Stomach (tissue), 9 donors: ENCODE data around the gene SLC27A4. TPM values are rescaled to one million over a fixed set of nuclear protein-coding genes. Genes with fewer than 3 reads are reported as not detected.

ENCODE experiments used
- DNase-seq, 2 donors: peaks; one replicate each; pipeline versions ENCODE4 v3.0.0 to v3.0.0-alpha.2; 2013 to 2019
- H3K27ac ChIP-seq, 5 donors: fragments of 200-600 bp in 4 of 5; sonication (generic) in 4 of 5; one replicate each; pipeline ENCODE4 v1.5.1; 2013 to 2019; ENCODE audit warnings: mild to moderate bottlenecking in 1 of 5, moderate library complexity in 1 of 5
- H3K27me3 ChIP-seq, 3 donors: fragments of 200-600 bp; sonication (generic); one replicate each; pipeline ENCODE4 v1.5.1; 2017 to 2019; ENCODE audit warnings: mixed run types in 1 of 3
- H3K36me3 ChIP-seq, 4 donors: fragments of 200-600 bp; sonication (generic); 1 replicate in 3 of 4; 2 replicates in 1 of 4; pipeline ENCODE4 v1.5.1; 2016 to 2019
- H3K4me1 ChIP-seq, 4 donors: fragments of 200-600 bp; sonication (generic); one replicate each; pipeline ENCODE4 v1.5.1; 2016 to 2019
- H3K4me3 ChIP-seq, 4 donors: fragments of 200-600 bp; sonication (generic) in 3 of 4; one replicate each; pipeline ENCODE4 v1.5.1; 2016 to 2019; ENCODE audit warnings: mild to moderate bottlenecking in 1 of 4
- H3K9me3 ChIP-seq, 4 donors: fragments of 200-600 bp; sonication (generic); one replicate each; pipeline ENCODE4 v1.5.1; 2016 to 2019
- CTCF ChIP-seq, 7 experiments: fragments of 450-650 bp in 4 of 7; fragments of 200-600 bp in 3 of 7; sonication (generic) in 3 of 7; IDR thresholded peaks; one replicate each; pipeline ENCODE4 v1.5.1; 2016 to 2019; ENCODE audit warnings: antibody characterized with exemption in 7 of 7, control low read depth in 2 of 7, mild to moderate bottlenecking in 1 of 7
- EP300 ChIP-seq: sonication (generic); formaldehyde crosslinking; IDR thresholded peaks from one replicate; pipeline ENCODE4 v1.6.1; 2017; ENCODE audit warnings: antibody characterized with exemption
- POLR2A ChIP-seq, 4 donors: fragments of 450-650 bp; IDR thresholded peaks; one replicate each; pipeline ENCODE4 v1.6.1; 2016; ENCODE audit warnings: antibody characterized with exemption in 4 of 4, control low read depth in 2 of 4, mild to moderate bottlenecking in 1 of 4, moderate library complexity in 1 of 4
- POLR2AphosphoS5 ChIP-seq, 3 donors: sonication (generic); formaldehyde crosslinking; IDR thresholded peaks; one replicate each; pipeline ENCODE4 v1.6.1; 2016; ENCODE audit warnings: antibody characterized with exemption in 3 of 3
- WGBS, 5 donors: extraction: QIAGEN DNeasy Blood & Tissue Kit in 3 of 5; methylation state at CpG; one replicate each; pipeline versions ENCODE4 v1.1.5 to v1.1.7; 2013 to 2018; 5-methylcytosine and 5-hydroxymethylcytosine counted together
- intact Hi-C: fragments of 100-400 bp; cut with DNase I; formaldehyde crosslinking; loops from one replicate; pipeline ENCODE4 v1.15.1; 2023; ENCODE audit warnings: low total_unique reads
- polyA plus RNA-seq, 3 donors: library from polyadenylated mRNA; stranded (reverse); fragments of 200-250 nt; gene quantifications; one replicate each; pipeline ENCODE4 v1.2.3, GENCODE V29; 2013
- total RNA-seq, 5 donors: library from RNA; depleted of rRNA; stranded (reverse); fragments of >200 nt; gene quantifications; one replicate each; pipeline versions ENCODE4 v1.1.0 to v1.2.3, GENCODE V29; 2014 to 2016
- donor health status: healthy with polysubstance abuse.
- donor health status: Bipolar disorder and iron deficiency.
- donor health status: healthy.

SLC27A4 gene
- total and polyA plus RNA-seq, 8 donors = 6.0 to 200 (median 21.2) TPM

GRCh38 chr9:128393145-128393775 lies 52.9 kb downstream of the SLC27A4 start:
- no peak for DNase-seq
- WGBS, 5 donors = 61 to 69% (median 63%) methylated on average over 21 to 56 of the region's 56 CpGs
- no peak overlapping the region for H3K27ac ChIP-seq
- no peaks in the 10 kb centered on the region for H3K9me3 ChIP-seq
- peaks cover 21 to 54% (median 50%) of the 10 kb centered on the region in 4 donors for H3K36me3 ChIP-seq
- TF ChIP-seq POLR2AphosphoS5 (IDR thresholded peaks at IDR 0.05) (no peak), CTCF (IDR thresholded peaks at IDR 0.05) (no peak), EP300 (no peak), POLR2A (IDR thresholded peaks at IDR 0.05) (no peak)
- H3K27me3 ChIP-seq = peaks cover 0 to 52% (median 3%) of the 10 kb centered on the region in 3 donors
- peaks cover 0 to 14% (median 6%) of the 10 kb centered on the region in 4 donors for H3K4me1 ChIP-seq
- H3K4me3 ChIP-seq = no peak overlapping the region
- intact Hi-C loops = no loop called here

GRCh38 chr9:128393970-128394369 lies 53.6 kb downstream of the SLC27A4 start:
- Histone ChIP-seq H3K9me3 (no peaks in the 10 kb centered on the region), H3K27ac (no peak overlapping the region), H3K4me3 (no peak overlapping the region), H3K27me3 (peaks cover 0 to 59% (median 3%) of the 10 kb centered on the region in 3 donors), H3K36me3 (peaks cover 14 to 46% (median 43%) of the 10 kb centered on the region in 4 donors), H3K4me1 (peaks cover 0 to 14% (median 6%) of the 10 kb centered on the region in 4 donors)
- no peak for DNase-seq
- 38 to 47% (median 45%) methylated on average over 3 to 7 of the region's 7 CpGs for WGBS, 5 donors
- TF ChIP-seq POLR2AphosphoS5 (IDR thresholded peaks at IDR 0.05) (no peak), CTCF (IDR thresholded peaks at IDR 0.05) (no peak), EP300 (no peak), POLR2A (IDR thresholded peaks at IDR 0.05) (no peak)
- intact Hi-C loops = no loop called here

GRCh38 chr9:128394379-128395168 lies 54.2 kb downstream of the SLC27A4 start:
- Histone ChIP-seq H3K27me3 (peaks cover 0 to 64% (median 3%) of the 10 kb centered on the region in 3 donors), H3K4me1 (peaks cover 0 to 14% (median 6%) of the 10 kb centered on the region in 4 donors), H3K9me3 (no peaks in the 10 kb centered on the region), H3K36me3 (peaks cover 8 to 40% (median 37%) of the 10 kb centered on the region in 4 donors), H3K27ac (no peak overlapping the region), H3K4me3 (no peak overlapping the region)
- no peak for DNase-seq
- no peak for TF ChIP-seq POLR2A (IDR thresholded peaks at IDR 0.05)
- no peak for TF ChIP-seq POLR2AphosphoS5 (IDR thresholded peaks at IDR 0.05)
- TF ChIP-seq EP300 = no peak
- TF ChIP-seq CTCF (IDR thresholded peaks at IDR 0.05) = no peak
- intact Hi-C loops = no loop called here
- 42 to 57% (median 47%) methylated on average over 9 of the region's 9 CpGs for WGBS, 5 donors

- peaks cover 0 to 14% (median 6%) of the 10 kb centered on the region in 4 donors for H3K4me1 ChIP-seq
- H3K27me3 ChIP-seq = peaks cover 0 to 75% (median 3%) of the 10 kb centered on the region in 3 donors
- H3K27ac ChIP-seq = peak overlapping the region in 2 of 5 donors; percentile 28 to 31
- intact Hi-C loops = no loop called here
- no peak for TF ChIP-seq POLR2AphosphoS5 (IDR thresholded peaks at IDR 0.05)
- no peak for TF ChIP-seq CTCF (IDR thresholded peaks at IDR 0.05)
- no peak for TF ChIP-seq POLR2A (IDR thresholded peaks at IDR 0.05)
- TF ChIP-seq EP300 = no peak
- WGBS, 5 donors = 5 to 8% (median 6%) methylated on average over 19 of the region's 19 CpGs
- DNase-seq = no peak
- H3K4me3 ChIP-seq = no peak overlapping the region
- peaks cover 6 to 15% (median 11%) of the 10 kb centered on the region in 4 donors for H3K36me3 ChIP-seq
- no peaks in the 10 kb centered on the region for H3K9me3 ChIP-seq
Observed at GRCh38 chr9:128396970-128397613, 56.8 kb downstream of the SLC27A4 start.
